ENCODE results near the gene TRAK2.
"Not testable (repeated sequence)": the region's sequence is repeated elsewhere in the genome, so short reads cannot be mapped to it uniquely, and the experiment has no call there.

The TRAK2 gene

GRCh38 chr2:201383136-201383535 is 68.1 kb downstream of the TRAK2 start:
- in situ Hi-C loops (cut with MboI; ENCODE audit: low sequenced_read_pairs) = no loop called here
- peaks cover 11% of the 10 kb centered on the region for H3K4me1 ChIP-seq
- no peaks in the 10 kb centered on the region for H3K9me3 ChIP-seq
- no peak for DNase-seq (ENCODE audit: low spot score in 2 of 2)
- H3K36me3 ChIP-seq (replicated peaks) = peaks cover 11% of the 10 kb centered on the region
- no peak overlapping the region for H3K4me3 ChIP-seq
- no peaks in the 10 kb centered on the region for H3K27me3 ChIP-seq (ENCODE audit: low read depth)

DNA sequence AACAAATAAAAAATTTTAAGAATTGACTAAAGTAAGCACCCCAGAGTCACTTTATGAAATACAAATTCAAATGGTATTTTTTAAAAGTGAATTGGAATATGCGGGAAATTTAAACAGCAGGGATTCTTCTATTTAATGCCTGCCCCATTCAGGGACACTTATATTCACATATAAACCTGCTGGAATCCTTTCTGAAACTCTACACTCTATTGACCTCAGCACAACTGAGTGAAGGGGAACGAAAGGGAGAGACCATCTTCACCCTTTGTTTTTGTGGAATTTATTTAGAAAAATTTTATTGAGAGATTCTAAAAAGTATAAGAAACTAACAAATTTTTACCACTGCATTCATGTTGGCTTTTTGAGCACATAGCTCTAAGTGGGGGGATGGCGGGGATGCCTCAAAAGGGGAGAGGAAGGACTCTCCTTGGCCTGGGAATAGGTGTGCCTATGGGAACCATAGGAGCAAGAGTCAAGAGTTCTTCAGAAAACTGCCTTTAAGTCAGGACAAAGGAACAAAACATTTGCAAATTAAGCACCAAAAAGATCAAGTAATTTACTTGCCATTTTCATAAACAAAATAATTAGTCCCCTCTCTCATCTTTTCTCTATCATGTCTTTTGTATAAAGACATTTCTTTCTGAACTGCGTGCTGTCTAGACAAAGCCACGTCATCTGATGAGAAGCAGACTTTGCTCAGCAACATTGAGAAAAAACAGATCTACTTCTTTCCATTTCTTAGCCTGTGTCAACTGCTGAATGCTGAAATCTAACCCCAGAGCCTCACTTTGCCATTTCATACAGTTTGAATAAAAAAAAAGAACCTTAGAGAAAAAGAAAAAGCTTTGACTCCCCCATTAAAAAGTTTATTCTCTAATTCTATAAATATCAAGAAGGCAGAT is 72.5 kb downstream of the TRAK2 start:
- Histone ChIP-seq H3K27me3 (ENCODE audit: low read depth) (no peaks in the 10 kb centered on the region), H3K4me3 (no peak overlapping the region), H3K4me1 (peaks cover 11% of the 10 kb centered on the region), H3K9me3 (no peaks in the 10 kb centered on the region), H3K36me3 (replicated peaks) (peaks cover 6% of the 10 kb centered on the region)
- DNase-seq (ENCODE audit: low spot score in 2 of 2) = no peak
- in situ Hi-C loops (cut with MboI; ENCODE audit: low sequenced_read_pairs) = no loop called here

- Histone ChIP-seq H3K36me3 (replicated peaks) (peaks cover 6% of the 10 kb centered on the region), H3K27me3 (ENCODE audit: low read depth) (no peaks in the 10 kb centered on the region), H3K9me3 (no peaks in the 10 kb centered on the region), H3K4me1 (peaks cover 11% of the 10 kb centered on the region), H3K4me3 (no peak overlapping the region)
- in situ Hi-C loops (cut with MboI; ENCODE audit: low sequenced_read_pairs) = no loop called here
- DNase-seq (ENCODE audit: low spot score in 2 of 2) = no peak
Measured at GRCh38 chr2:201377218-201377617, 74.0 kb downstream of the TRAK2 start.

GRCh38 chr2:201369775-201370174 is 81.5 kb downstream of the TRAK2 start:
- Histone ChIP-seq H3K9me3 (peaks cover 8% of the 10 kb centered on the region), H3K27me3 (ENCODE audit: low read depth) (no peaks in the 10 kb centered on the region), H3K4me1 (no peaks in the 10 kb centered on the region), H3K4me3 (no peak overlapping the region), H3K36me3 (replicated peaks) (no peaks in the 10 kb centered on the region)
- in situ Hi-C loops (cut with MboI; ENCODE audit: low sequenced_read_pairs) = loop anchor here (10.0 kb wide), 1 partner anchor 125 kb away; no protein-coding TSS in a partner anchor
- DNase-seq (ENCODE audit: low spot score in 2 of 2) = no peak

- in situ Hi-C loops (cut with MboI; ENCODE audit: low sequenced_read_pairs) = loop anchor here (10.0 kb wide), 1 partner anchor 125 kb away; no protein-coding TSS in a partner anchor
- DNase-seq (ENCODE audit: low spot score in 2 of 2); H3K27me3 ChIP-seq (ENCODE audit: low read depth); H3K4me3 ChIP-seq; H3K9me3 ChIP-seq; H3K4me1 ChIP-seq; H3K36me3 ChIP-seq (replicated peaks): not testable (repeated sequence)
Measured at GRCh38 chr2:201369318-201369717, 81.9 kb downstream of the TRAK2 start.

- H3K27me3 ChIP-seq (ENCODE audit: low read depth) = no peaks in the 10 kb centered on the region
- H3K9me3 ChIP-seq = peaks cover 8% of the 10 kb centered on the region
- H3K4me1 ChIP-seq = no peaks in the 10 kb centered on the region
- in situ Hi-C loops (cut with MboI; ENCODE audit: low sequenced_read_pairs) = loop anchor here (10.0 kb wide), 1 partner anchor 121 kb away; no protein-coding TSS in a partner anchor
- no peaks in the 10 kb centered on the region for H3K36me3 ChIP-seq (replicated peaks)
- DNase-seq (ENCODE audit: low spot score in 2 of 2) = no peak
- no peak overlapping the region for H3K4me3 ChIP-seq
Measured at GRCh38 chr2:201366146-201366545, 85.1 kb downstream of the TRAK2 start.

DNA sequence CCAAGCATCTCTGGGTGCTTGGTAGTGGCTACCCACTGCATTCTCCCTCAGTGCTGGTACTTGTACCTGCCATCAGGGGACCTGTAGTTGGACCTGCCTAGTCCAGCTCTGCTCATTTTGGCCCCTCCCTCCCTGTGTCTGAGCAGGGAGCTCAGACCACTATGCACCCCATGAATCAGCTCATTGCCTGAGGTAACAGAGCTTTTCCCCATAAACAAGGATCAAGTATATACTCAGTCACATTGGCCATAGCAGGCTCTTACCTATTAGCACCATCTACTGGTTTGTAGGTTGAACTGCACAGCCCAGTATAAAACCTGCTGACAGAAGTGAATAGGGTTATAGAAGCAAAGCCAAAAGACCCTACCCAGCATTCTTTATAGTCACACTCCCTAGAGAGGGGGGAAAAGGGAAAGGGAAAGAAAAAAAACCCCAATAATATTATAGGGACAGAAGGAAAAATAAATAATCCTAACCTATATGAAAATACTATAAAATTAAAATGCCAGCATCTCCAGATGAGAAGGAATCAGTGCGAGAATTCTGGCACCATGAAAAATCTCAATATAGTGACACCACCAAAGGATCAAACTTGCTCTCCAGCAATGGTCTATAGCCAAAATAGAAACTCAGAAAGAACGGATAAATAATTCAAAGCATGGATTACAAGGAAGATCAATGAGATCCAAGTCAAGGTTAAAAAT is 87.2 kb downstream of the TRAK2 start:
- Histone ChIP-seq H3K9me3 (peaks cover 8% of the 10 kb centered on the region), H3K36me3 (replicated peaks) (no peaks in the 10 kb centered on the region), H3K27me3 (ENCODE audit: low read depth) (no peaks in the 10 kb centered on the region), H3K4me1 (no peaks in the 10 kb centered on the region), H3K4me3 (no peak overlapping the region)
- DNase-seq (ENCODE audit: low spot score in 2 of 2) = peak; percentile 35 to 44
- in situ Hi-C loops (cut with MboI; ENCODE audit: low sequenced_read_pairs) = loop anchor here (10.0 kb wide), 1 partner anchor 119 kb away; no protein-coding TSS in a partner anchor

GRCh38 chr2:201362396-201362795 is 88.9 kb downstream of the TRAK2 start:
- DNase-seq (ENCODE audit: low spot score in 2 of 2) = no peak
- no peaks in the 10 kb centered on the region for H3K4me1 ChIP-seq
- H3K4me3 ChIP-seq = no peak overlapping the region
- no peaks in the 10 kb centered on the region for H3K36me3 ChIP-seq (replicated peaks)
- in situ Hi-C loops (cut with MboI; ENCODE audit: low sequenced_read_pairs) = loop anchor here (10.0 kb wide), 1 partner anchor 118 kb away; no protein-coding TSS in a partner anchor
- H3K27me3 ChIP-seq (ENCODE audit: low read depth) = no peaks in the 10 kb centered on the region
- H3K9me3 ChIP-seq = peaks cover 4% of the 10 kb centered on the region; the same call in 1 of the 2 replicates

GRCh38 chr2:201361078-201361733 is 90.1 kb downstream of the TRAK2 start:
- DNase-seq (ENCODE audit: low spot score in 2 of 2) = no peak
- Histone ChIP-seq H3K4me3 (no peak overlapping the region), H3K4me1 (no peaks in the 10 kb centered on the region), H3K27me3 (ENCODE audit: low read depth) (no peaks in the 10 kb centered on the region), H3K9me3 (no peaks in the 10 kb centered on the region), H3K36me3 (replicated peaks) (no peaks in the 10 kb centered on the region)
- in situ Hi-C loops (cut with MboI; ENCODE audit: low sequenced_read_pairs) = loop anchor here (10.0 kb wide), 1 partner anchor 116 kb away; no protein-coding TSS in a partner anchor

DNA sequence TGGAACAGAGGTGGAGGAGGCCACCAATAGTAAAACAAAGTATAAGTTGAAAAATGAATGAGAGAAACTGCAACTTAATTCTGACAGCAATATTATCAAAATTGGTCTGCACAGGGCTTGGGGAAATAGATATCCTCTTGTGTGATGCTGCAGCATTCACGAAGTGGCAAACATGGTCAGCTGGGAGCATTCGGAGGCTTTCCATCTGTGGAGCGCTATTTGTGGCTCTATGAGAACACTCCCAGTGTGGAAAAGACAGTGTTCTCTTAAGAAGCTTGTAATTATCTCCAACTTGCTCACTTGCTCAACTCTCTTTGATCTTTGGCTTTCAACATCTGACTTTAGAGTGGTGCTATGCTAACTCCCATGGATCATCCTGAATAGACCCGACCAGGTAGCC is 91.0 kb downstream of the TRAK2 start:
- Histone ChIP-seq H3K4me1 (no peaks in the 10 kb centered on the region), H3K4me3 (no peak overlapping the region), H3K9me3 (no peaks in the 10 kb centered on the region), H3K27me3 (ENCODE audit: low read depth) (no peaks in the 10 kb centered on the region), H3K36me3 (replicated peaks) (no peaks in the 10 kb centered on the region)
- in situ Hi-C loops (cut with MboI; ENCODE audit: low sequenced_read_pairs) = loop anchor here (10.0 kb wide), 1 partner anchor 115 kb away; no protein-coding TSS in a partner anchor
- DNase-seq (ENCODE audit: low spot score in 2 of 2) = no peak

DNA sequence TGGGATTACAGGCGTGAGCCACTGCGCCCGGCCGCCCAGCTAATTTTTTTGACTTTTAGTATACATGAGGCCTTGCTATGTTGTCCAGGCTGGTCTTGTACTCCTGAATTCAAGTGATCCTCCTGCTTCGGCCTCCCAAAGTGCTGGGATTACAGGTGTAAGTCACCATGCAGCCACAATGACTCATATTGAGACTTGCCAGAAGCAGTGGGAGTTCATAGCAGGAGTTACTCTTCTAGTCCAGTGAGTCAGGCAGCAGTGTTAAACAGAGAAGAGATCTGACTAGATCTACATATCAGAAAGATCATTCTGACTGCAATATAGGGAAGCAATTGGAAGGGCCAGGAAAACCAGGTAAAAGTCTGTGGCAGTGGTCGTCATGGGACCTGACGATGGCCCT is 92.6 kb downstream of the TRAK2 start:
- in situ Hi-C loops (cut with MboI; ENCODE audit: low sequenced_read_pairs) = no loop called here
- H3K4me1 ChIP-seq = no peaks in the 10 kb centered on the region
- H3K9me3 ChIP-seq = no peaks in the 10 kb centered on the region
- no peaks in the 10 kb centered on the region for H3K27me3 ChIP-seq (ENCODE audit: low read depth)
- H3K36me3 ChIP-seq (replicated peaks) = no peaks in the 10 kb centered on the region
- DNase-seq (ENCODE audit: low spot score in 2 of 2) = no peak
- H3K4me3 ChIP-seq = no peak overlapping the region

- in situ Hi-C loops (cut with MboI; ENCODE audit: low sequenced_read_pairs) = no loop called here
- H3K4me1 ChIP-seq = no peaks in the 10 kb centered on the region
- peak; percentile 30 to 45 for DNase-seq (ENCODE audit: low spot score in 2 of 2)
- no peaks in the 10 kb centered on the region for H3K9me3 ChIP-seq
- no peaks in the 10 kb centered on the region for H3K27me3 ChIP-seq (ENCODE audit: low read depth)
- H3K36me3 ChIP-seq (replicated peaks) = no peaks in the 10 kb centered on the region
- H3K4me3 ChIP-seq = no peak within 1 kb of the TSS
Measured at GRCh38 chr2:201357221-201357620, 94.0 kb downstream of the TRAK2 start, which contains the start of gene FLACC1. FLACC1 (minus strand) TSS chr2:201357345; CDS start chr2:201351404, 5,941 bp downstream.

DNA sequence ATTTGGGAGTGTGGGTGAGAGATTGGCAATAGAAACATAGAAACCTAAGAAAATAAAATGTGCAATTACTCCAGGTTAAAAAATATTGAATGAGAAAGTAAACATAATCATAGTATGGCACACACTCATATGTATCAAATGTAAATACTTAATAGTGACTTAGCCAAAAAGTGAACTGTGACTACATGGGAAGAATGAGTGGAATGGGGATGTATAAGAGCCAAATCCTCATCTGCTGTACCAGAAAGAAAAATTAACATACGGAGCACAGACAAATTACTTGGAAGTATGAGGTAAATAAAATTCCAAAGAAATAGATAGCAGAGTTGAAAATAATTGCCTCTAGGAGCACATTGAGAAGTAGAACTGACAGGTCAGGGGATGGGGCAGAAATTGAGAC is 98.1 kb downstream of the TRAK2 start:
- in situ Hi-C loops (cut with MboI; ENCODE audit: low sequenced_read_pairs) = no loop called here
- Histone ChIP-seq H3K4me3 (no peak overlapping the region), H3K9me3 (no peaks in the 10 kb centered on the region), H3K4me1 (peaks cover 9% of the 10 kb centered on the region), H3K36me3 (replicated peaks) (no peaks in the 10 kb centered on the region), H3K27me3 (ENCODE audit: low read depth) (no peaks in the 10 kb centered on the region)
- DNase-seq (ENCODE audit: low spot score in 2 of 2) = no peak
